Effector CD4-positive, alpha-beta T cell (primary cell): ENCODE measurements around the gene HINFP.
"Not testable (repeated sequence)": the region's sequence is repeated elsewhere in the genome, so short reads cannot be mapped to it uniquely, and the experiment has no call there.

ENCODE experiments used
- DNase-seq: peaks from one replicate; pipeline ENCODE4 v3.0.0-alpha.2; 2020

The HINFP gene

DNA sequence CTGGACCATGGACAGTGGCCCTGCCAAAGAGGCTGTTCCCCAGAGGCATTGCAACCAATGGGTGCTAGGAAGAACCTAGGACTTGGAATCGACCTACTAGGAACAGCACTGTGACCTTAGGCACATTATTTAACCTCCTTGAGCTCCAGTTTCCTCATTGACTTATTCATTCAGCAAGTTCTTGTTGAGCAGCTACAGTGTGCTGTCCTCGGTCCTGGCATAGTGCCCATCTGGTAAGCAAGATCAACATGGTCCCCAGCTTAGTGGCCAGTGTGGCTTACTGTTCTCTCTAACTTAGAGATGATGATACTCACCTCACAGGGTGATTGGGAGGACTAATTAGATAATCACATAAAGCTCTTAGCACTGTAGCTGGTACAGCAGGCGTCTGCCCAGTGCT, 35.7 kb downstream of the HINFP start:
- DNase-seq = no peak

- DNase-seq = no peak
Measured at GRCh38 chr11:119158467-119158866, 37.1 kb downstream of the HINFP start.

DNA sequence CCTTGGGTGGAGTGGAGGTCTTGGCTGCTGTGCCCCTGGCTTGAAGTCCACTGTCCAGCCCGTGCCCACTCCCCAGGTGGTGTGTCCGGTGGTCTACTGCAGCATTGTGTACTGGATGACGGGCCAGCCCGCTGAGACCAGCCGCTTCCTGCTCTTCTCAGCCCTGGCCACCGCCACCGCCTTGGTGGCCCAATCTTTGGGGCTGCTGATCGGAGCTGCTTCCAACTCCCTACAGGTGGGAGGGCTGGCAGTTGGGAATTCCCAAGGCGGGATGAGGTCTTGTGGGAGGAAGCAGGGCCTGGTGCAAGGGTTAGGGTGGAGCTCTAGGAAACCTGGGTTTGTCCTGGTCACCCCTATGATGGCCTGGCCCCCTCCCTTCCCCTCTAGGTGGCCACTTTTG, 38.8 kb downstream of the HINFP start:
- DNase-seq = no peak

- no peak for DNase-seq
Measured at GRCh38 chr11:119161871-119162270, 40.5 kb downstream of the HINFP start.

- no peak for DNase-seq
Measured at GRCh38 chr11:119166368-119167076, 45.1 kb downstream of the HINFP start.

DNA sequence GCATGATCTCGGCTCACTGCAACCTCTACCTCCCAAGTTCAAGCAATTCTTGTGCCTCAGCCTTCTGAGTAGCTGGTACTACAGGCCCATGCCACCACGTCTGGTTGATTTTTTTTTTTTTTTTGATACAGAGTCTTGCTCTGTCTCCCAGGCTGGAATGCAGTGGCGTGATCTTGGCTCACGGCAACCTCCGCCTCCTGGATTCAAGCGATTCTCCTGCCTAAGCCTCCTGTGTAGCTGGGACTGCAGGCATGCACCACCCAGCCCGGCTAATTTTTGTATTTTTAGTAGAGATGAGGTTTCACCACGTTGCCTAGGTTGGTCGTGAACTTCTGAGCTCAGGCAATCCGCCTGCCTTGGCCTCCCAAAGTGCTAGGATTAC, 45.7 kb downstream of the HINFP start:
- DNase-seq = not testable (repeated sequence)

- no peak for DNase-seq
Measured at GRCh38 chr11:119167933-119168332, 46.6 kb downstream of the HINFP start.

GRCh38 chr11:119168471-119169281, 47.3 kb downstream of the HINFP start, which contains the start of gene NLRX1:
NLRX1 (plus strand) TSS chr11:119168725; CDS start chr11:119171404, 2,679 bp downstream.
- DNase-seq = peak; percentile 77

DNA sequence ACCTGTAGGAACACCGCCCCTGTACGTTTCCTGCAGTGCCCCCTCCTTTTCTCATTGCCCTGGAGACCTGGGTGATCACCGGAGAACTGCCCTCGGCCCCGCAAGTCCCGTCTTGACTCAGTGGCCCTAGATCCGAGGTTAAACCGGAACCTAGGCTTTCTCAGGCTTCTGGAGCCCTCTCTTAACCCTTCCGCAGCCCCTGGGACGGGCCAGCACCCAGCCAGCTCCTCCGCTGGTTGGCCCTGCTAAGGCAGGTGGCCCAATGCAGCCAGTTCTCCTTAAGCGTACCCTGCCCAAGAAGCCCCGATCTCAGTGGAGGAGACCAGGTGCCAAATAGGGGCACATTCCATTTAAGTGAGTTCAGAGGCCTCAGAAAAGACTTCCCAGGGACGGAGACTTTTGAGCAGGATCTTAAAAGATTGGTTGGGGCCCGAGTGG, 47.9 kb downstream of the HINFP start:
- peak; percentile 8 for DNase-seq

- DNase-seq = no peak
Measured at GRCh38 chr11:119172513-119172912, 51.1 kb downstream of the HINFP start.

GRCh38 chr11:119173453-119173852, 52.1 kb downstream of the HINFP start:
- no peak for DNase-seq

DNA sequence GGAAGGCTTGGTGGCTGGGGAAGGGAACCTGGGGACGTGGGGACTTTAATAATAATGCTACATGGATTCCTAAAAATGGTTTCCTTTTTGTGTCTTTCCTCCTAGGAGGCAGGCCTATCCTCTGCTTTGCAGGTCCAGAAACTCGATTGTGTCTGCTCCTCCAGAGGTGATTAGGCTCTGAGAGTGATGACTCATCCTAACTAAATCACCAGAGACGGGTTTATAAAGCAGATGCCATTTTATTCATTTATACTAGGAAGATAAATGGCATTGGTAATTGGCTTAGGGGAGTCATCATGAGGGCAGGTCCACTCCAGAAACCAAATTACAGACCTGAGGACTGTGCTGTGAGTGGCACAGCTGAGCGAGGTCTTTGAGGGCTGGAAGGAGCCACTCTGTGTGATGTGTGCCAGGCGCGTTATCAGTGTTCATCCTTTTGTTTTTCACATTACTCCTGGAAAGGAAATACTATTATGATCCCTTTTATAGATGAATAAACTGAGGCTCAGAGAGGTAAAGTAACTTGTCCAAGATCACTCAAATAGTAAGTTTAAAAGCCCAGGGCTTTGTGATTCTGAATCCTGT, 54.2 kb downstream of the HINFP start:
- no peak for DNase-seq

- DNase-seq = no peak
Measured at GRCh38 chr11:119178166-119178680, 56.8 kb downstream of the HINFP start.

- no peak for DNase-seq
Measured at GRCh38 chr11:119179342-119179741, 58.0 kb downstream of the HINFP start.

- no peak for DNase-seq
Measured at GRCh38 chr11:119179983-119180382, 58.6 kb downstream of the HINFP start.

DNA sequence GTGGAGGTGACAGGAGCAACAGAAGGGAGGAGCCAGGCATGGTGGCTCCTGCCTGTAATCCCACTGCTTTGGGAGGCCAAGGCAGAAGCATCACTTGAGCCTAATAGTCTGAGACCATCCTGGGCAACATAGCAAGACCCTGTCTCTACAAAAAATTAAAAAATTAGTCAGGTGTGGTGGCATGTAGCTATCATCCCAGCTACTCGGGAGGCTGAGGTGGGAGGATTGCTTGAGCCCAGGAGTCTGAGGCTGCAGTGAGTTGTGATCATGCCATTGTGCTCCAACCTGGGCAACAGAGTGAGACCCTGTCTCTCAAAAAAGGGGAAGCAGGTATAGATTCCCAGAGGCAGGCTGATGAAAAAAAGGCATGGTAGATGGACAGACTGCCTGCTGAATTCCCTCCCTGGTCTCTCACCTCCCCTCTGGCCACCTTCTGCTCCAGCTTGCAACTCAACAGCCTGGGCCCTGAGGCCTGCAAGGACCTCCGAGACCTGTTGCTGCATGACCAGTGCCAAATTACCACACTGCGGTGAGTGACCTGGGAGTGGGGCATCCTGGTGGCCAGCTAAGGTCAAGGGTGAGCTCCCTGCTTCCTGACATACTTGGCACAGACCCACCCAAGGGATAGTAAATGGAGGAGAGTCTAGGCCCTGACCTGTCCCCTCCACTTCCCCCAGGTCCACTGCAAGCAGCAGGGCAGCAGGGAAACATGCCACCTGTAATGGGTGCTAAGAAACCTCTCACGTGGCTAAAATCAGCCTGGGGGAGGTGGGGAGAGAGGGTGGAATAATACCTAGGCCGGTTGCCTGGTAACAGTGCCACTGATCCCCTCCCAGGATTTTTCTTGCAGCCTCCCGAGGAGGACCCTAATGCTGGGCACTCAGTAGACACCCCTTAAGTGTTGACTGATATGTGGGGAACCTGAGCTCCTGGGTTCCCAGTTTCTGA, 59.6 kb downstream of the HINFP start:
- DNase-seq = no peak

DNA sequence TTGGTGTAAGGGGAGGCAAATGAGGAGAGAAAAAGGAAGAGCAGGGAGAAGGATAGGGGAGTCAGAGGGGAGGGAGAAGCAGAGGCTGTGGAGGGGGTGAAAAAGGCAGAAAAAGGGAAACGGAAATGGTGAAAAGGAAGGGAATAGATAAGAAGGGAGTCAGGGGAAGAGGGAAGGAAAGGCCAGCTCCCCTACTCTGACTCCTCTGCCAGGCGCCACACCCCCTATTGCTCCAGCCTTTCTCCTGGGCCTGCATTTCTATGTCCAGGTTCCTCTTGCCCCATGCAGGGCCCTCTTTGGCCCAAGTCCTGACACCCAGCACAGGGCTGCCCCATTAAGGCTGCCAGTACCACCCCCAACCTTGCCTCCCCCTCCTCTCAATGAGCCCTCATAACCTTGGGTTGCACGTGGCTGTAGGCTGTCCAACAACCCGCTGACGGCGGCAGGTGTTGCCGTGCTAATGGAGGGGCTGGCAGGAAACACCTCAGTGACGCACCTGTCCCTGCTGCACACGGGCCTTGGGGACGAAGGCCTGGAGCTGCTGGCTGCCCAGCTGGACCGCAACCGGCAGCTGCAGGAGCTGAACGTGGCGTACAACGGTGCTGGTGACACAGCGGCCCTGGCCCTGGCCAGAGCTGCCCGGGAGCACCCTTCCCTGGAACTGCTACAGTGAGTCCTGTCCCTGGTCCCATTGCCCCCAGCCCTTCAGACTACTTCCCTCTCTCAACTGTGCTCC, 60.5 kb downstream of the HINFP start:
- no peak for DNase-seq

DNA sequence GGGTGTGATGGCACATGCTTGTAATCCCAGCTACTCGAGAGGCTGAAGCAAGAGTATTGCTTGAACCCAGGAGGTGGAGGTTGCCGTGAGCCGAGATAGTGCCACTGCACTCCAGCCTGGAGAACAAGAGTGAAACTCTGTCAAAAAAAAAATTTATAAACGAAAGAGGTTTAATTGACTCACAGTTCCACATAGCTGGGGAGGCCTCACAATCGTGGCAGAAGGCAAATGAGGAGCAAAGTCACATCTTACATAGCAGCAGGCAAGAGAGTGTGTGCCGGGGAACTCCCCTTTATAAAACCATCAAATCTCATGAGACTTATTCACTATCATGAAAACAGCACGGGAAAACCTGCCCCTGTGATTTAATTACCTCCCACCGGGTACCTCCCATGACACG, 63.0 kb downstream of the HINFP start:
- DNase-seq = not testable (repeated sequence)
